Upper lobe of left lung (tissue), 4 donors: ENCODE results near the gene PARL.

ENCODE experiments used
- CTCF ChIP-seq, 6 experiments: fragments of 450-650 bp in 4 of 6; fragments of 200-600 bp in 2 of 6; sonication (generic) in 2 of 6; IDR thresholded peaks; one replicate each; pipeline ENCODE4 v1.5.1; 2016 to 2019; ENCODE audit warnings: antibody characterized with exemption in 6 of 6
- EP300 ChIP-seq, 4 donors: sonication (generic); formaldehyde crosslinking; IDR thresholded peaks; one replicate each; pipeline ENCODE4 v1.5.1; 2017; ENCODE audit warnings: antibody characterized with exemption in 4 of 4, control low read depth in 2 of 4
- POLR2A ChIP-seq, 4 donors: fragments of 450-650 bp; IDR thresholded peaks; one replicate each; pipeline ENCODE4 v1.5.1; 2016 to 2017; ENCODE audit warnings: antibody characterized with exemption in 4 of 4, mild to moderate bottlenecking in 2 of 4
- POLR2AphosphoS5 ChIP-seq, 2 donors: sonication (generic); formaldehyde crosslinking; IDR thresholded peaks; one replicate each; pipeline ENCODE4 v1.5.1; 2017; ENCODE audit warnings: antibody characterized with exemption in 2 of 2

GRCh38 chr3:183878071-183878470, 6.6 kb downstream of the PARL start:
- TF ChIP-seq EP300 (IDR thresholded peaks at IDR 0.05): no peak
- no peak for TF ChIP-seq CTCF (IDR thresholded peaks at IDR 0.05)
- no peak for TF ChIP-seq POLR2A (IDR thresholded peaks at IDR 0.05)
- TF ChIP-seq POLR2AphosphoS5 (IDR thresholded peaks at IDR 0.05): no peak
